Measurements from ENCODE around the gene GNAI2.
"Not testable (repeated sequence)": the region's sequence is repeated elsewhere in the genome, so short reads cannot be mapped to it uniquely, and the experiment has no call there.

Gene GNAI2

DNA sequence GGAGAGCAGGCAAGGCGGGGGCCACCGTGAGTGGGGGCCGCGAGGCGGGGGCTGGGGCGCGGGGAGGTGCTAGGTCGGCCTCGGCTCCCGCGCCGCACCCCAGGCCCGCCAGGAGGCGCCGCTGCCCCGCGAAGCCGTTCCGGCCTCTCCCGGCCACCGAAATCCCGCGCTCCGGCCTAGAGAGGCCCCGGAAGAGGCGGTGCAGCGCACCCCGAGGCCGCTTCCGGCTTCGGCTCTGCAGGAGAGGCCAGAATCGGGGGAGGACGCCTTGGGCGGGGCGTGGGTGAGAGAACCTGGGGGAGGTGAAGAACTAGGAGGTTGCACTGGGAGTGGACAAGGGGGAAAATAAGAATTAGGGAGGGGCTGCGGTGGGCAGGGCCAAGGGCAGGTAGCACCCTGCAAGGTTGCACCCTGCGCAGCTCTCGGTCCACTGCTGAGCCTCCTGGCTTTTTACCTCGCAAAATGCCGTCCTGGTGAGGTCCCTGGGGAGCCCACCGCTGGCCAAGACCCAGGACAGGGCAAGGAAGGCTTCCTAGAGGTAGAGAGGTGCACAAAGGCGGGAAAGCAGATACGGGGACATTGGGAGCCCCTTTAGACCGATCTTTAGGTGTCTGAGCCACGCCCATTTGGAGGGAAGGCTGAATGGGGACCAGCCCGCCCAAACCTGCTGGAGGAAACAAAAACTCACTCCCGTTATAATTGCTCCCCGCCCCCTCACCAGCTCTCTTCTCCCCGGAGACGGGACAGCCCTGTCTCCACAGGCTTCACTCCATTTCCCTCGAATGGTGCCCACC lies 8.4 kb upstream of the GNAI2 start:
- DNase-seq = peak; percentile 93

DNA sequence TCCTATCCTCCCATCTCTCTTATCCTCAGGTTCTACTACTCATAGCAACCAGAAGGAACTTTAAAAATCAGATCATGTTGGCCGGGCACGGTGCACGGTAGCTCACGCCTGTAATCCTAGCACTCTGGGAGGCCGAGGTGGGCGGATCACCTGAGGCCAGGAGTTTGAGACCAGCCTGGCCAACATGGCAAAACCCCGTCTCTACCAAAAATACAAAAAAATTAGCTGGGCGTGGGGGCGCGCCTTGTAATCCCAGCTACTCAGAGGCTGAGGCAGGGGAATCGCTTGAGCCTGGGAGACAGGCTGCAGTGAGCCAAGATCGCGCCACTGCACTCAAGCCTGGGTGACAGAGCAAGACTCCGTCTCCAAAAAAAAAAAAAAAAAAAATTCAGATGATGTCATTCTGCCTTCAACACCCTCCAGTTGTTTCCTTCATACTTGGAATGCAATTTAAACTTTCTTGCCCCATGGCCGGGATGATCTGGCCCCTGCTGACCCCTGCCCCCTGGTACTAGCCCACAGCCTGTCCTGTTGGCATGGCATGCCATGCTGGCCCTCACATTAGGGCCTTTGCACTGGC lies 7.7 kb upstream of the GNAI2 start:
- DNase-seq = not testable (repeated sequence)

DNA sequence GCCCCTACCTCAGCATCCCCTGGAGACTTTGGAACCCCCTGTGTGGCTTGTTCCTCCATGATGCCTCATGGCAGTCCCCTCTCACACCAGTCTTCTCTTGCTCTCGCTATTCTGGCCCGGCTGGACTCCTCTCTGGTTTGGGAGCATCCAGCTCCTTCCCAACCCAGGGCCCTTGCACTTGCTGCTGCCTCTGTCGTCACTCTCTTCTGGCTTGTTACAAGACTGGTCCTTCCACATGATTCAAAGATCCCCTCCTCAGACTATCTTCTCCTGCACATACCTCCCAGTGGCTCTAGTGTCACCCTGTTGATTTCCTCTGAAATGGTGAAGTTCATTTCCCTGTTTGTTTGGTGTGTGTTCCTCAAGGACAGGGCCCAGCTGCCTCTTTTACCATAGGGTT lies 6.5 kb upstream of the GNAI2 start:
- no peak for DNase-seq

DNA sequence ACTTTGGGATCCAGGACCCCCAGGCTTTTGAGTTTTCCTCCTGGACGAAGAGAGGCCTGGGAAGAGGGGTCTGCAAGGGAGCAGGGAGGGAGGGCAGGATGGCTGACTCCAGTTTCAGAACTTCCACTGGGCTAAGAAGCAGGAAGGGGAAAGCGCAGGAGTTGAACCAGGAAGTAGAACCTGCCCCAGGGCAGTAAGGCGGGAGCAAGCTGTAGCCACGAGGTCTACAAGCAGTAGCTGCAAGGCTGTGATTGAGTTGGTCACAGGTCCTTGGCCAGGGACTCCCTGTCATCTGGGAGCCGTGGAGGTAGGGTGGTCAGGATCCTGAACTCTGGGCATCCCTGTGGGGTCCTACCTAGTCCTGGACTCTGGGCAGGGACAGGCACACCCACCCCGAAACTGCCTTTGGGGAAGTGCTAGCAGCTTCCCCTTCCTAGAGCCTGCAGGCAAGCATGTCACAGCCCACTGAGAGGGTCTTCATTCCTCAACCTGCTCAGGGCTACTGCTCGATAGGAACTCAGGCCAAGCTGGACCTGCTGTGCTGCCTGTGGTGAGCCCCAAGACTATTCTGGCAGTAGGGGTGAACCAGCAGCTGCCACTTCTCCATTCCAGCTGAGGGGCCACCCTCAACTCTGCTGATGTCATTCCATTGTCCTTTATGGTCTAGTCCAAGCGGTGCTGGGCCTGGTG lies 5.8 kb upstream of the GNAI2 start:
- no peak for DNase-seq

DNA sequence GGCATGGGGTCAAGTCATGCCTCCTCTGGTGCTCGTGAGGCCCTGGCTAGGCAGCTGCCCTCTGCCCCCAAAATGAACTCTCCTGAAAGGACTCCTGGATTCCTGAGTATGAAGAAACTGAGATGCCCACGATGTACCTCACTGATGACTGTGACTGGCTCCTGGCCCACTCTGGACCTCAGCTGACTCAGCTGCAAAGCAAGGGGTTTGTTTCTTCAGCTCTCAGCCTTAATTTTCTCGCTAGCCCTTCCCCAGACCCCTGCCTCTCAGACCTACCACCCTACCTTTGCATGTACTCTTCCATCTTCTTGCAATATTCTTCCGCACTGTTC lies 5.2 kb upstream of the GNAI2 start:
- no peak for DNase-seq

DNA sequence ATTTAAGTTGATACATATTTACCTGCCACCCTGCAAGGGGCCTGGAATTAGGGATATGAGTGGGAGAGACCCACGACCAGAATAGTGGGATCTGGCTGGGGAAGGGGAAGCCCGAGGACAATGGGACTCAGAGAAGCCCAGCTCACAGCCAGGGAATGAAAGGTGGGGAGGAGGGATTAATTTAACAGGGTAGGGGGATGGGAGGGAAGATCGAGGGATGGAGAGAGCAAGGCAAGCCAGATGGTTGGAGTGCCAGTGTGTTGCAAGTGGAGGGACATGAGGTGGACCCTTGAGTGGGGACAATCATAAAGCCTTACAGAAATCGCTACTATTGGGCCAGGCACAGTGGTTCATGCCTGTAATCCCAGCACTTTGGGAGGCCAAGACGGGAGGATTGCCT lies 4.4 kb upstream of the GNAI2 start:
- DNase-seq = no peak

DNA sequence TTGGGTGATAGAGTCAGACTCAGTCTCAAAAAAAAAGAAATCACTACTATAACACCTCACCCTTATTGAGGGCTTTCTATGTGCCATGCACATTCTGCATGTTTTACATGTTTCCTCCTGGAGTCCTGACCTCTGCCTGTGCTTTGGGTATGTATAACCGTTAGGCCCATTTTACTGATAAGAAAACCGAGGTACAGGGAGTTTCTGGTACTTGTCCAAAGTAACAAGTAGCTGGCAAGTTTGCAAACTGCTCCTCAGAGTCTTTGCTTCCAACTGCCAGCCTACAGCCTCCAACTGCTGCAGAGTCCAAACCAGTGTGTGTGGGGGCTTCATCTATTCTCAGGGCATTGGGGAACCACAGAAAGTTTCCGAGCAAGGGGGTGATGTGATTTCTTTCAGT lies 3.7 kb upstream of the GNAI2 start:
- no peak for DNase-seq

DNA sequence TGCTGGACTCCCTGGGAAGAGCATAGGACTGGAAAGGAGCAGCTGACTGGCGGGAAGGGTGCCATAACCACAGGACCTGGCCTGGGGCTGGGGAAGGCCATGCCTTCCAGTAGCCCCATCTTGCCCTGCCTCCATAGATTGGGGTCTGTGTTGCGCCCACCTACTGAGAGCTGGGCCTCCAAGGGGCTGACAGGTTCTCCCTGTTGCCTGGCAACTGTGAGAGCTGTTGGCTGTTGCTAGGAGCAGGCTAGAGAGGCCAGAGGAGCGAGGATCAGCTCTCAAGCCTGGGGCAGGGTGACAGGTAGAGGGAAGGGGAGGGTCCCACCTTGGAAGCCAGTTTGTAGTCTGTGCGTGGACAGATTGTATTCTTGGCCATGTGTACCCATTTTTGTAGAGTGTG lies 2.8 kb upstream of the GNAI2 start:
- no peak for DNase-seq

DNA sequence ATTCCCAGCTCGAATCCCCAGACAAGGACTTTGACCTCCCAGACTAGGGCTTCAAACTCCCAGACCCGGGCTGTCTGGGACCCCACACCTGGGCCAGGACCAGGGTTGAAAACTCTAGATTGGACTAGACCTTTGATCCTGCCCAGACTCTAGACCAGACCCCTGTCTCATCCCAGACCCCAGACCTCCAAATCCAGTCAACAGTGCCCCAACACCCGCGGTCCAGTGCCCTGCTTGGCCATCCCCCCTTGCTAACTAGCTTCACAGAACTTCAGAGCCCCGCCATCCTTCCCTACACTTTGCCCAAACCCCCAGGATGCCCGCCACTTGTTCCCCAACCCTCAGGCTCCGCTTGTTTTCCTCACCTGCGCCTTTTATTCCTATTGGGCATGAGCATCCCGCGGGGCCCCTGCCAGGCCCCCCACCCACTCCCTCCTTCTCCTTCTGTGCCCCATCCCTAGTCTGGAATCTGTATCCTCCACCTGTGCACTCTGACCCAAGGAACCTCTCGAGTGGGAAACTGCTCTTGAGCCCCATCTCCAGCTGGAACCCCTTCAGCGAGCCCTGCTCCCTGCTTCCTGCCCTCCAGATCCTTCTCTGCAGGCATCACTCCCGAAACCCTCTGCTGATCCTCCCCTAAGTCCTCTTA lies 604 bp downstream of the GNAI2 start:
- no peak for DNase-seq

DNA sequence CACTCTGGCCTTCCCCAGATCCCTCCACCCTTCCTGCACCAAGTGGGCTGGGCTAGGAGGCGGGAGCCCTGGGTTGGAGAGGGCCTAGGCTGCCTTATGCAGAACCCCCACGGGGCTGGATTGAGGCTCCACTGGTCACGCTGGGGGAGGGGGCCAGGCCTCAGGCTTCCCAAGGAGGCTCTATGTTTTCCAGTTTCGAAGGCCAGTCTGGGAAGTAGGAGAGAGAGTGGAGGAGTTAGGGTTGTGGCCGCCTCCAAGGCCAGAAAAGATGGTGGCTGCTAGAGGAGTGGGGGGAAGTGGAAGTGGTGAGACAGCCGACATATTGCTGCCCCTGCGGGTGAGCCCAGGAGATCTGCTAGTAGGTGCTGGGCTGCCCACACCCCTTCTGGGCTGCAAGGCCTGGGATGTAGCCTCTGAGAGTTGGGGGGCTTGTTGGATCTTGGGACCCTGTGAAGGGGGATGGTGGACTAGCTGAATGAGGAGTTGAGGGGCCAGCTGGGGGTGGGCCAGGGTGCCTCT lies 1.2 kb downstream of the GNAI2 start:
- DNase-seq = peak; percentile 43

DNA sequence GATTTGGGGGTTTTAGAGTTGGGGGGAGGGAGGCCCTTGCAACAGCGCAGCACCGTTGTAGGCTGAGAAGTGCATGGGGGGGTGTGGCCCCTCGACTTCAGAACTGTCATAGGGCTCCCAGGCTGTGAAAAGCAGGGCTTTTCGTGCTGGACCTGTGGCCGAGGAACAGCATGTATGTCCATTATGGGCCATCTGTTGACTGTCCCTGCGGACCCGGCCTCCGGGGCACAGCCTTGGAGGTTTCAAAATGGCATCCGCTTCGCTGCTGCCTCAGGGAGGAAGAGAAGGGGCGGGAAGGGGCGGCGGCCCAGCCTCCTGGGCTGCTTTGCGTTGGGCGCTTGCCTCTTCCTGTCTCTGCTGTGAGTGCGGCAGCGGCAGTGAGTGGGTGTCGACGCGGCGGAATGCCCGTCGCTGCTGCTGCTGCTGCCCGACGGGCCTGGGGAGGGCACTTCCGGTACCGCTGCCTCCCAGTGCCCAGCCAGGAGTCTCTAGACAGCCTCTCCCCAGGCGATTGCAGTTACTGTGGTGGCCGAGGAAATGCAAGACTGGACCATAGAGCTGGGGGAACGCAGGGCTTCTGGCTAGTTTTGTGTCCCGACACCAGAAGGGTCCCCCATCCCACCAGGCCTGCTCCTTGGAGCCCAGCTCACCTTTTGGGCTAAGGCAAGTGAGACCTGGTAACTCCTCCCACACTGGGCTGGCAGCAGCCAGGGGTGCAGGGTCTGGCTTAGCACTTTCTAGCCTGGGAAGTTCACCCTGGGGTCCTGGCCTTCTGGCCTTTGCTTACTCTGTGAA lies 1.9 kb downstream of the GNAI2 start:
- peak; percentile 88 for DNase-seq

DNA sequence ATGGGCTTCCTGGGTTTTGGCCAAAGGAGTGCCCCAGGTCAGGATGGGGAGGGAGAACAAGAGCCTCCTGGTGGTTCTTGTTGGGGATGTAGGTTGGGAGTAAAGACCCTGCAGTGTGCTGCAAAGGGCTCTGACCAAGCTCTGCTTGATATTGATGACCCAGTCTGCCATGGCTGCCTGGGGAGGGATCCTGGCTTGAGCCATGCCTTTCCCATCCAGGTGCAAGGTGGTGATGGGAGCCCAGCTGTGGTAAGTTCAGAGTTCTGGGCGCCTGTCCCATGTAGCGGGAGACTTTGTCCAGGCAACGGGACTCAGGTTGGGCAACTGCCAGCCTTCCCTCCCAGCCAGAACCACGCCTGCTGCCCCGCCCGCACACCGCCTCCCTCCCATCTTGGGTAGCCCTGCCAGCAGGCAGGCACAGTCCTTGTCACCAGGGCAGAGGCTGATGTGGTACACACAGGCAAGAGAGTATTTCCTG lies 2.6 kb downstream of the GNAI2 start:
- DNase-seq = no peak

DNA sequence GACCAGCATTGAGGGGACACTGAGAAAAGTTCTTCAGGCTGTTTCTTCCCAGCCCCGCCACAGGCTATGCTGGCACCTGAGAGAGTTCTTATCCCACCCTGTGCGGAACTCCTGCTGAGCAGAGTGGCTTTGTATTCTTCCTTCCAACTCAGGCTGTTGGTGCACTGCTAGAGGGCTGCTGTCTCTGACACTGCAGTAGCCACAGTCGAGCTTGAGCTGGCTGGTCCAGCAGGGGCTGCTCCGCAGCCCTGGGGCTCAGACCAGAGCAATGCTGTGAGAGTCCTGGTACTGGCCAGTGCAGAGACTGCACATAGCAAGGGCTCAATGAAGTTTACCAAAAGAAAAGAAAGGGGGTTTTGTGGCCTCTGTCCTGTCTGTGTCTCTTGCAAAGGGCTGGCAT lies 3.6 kb downstream of the GNAI2 start:
- no peak for DNase-seq

DNA sequence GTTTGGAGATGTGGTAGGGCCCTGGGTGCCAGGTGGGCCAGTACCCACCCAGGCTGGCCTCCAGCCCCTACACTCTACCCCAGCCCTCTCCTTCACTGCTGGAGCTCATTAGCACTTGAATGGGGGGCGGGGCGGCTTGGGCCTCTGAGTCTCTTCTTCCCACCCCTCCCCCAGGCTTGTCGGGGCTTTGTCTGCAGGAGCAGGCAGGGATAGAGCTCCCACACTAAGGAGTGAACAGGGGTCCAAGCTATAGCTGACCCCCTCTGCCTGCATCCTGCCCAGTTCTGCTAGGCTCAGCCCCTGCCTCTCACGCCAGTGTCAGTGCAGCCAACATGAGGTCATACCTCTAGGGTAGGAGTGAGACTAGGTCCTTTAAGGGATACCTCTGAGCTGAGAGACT lies 5.2 kb downstream of the GNAI2 start:
- DNase-seq = no peak

DNA sequence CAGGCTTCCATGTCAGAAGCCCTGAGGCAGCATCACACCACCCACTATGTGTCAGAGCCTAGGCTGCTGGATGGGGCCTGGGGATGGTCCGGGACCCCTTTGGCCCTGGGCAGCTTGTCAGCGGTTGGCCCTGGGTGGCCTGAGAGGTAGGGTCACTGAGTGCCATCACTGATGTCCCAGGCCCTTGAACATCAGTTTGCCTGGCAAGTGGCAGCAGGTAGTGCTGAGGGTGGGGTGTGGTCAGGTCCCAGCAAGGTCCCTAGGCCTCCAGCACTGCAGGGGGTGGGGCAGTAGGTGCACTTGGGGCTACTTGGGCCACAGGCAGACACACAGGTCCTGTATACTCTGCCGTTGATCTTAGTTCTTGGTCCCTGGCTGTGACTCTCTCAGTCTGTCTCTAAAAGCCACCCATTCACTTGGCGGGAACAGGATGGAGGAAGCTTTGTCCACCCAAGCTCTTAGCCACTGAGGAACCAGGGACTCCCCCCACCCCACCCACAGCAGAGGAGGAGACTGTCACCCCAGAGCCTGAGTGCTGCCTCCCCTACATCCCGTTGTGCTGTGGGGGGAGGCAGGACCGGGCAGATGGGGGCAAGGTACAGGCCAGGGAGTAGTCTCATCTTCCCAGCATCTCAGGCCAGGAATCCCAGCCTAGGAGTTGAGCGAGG lies 5.8 kb downstream of the GNAI2 start:
- DNase-seq = no peak

DNA sequence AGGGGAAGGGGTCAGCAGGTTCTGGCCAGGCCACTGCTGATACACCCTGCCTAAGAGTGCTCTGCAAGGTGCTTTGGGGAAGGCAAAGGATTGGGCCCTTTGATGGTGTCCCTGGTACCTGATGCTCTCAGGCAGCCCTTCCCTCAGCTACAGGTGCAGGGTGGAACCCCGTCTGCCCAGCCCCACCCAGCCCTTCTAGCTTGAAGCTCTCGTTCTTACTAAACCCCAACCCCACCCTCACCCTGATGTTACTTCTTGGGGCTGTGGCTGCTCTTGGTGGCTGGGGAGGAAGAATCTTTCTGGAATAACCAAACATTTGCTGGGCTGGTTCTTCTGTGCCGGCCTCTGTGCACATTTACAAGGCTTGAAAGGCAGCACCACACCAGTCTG lies 6.4 kb downstream of the GNAI2 start:
- no peak for DNase-seq

DNA sequence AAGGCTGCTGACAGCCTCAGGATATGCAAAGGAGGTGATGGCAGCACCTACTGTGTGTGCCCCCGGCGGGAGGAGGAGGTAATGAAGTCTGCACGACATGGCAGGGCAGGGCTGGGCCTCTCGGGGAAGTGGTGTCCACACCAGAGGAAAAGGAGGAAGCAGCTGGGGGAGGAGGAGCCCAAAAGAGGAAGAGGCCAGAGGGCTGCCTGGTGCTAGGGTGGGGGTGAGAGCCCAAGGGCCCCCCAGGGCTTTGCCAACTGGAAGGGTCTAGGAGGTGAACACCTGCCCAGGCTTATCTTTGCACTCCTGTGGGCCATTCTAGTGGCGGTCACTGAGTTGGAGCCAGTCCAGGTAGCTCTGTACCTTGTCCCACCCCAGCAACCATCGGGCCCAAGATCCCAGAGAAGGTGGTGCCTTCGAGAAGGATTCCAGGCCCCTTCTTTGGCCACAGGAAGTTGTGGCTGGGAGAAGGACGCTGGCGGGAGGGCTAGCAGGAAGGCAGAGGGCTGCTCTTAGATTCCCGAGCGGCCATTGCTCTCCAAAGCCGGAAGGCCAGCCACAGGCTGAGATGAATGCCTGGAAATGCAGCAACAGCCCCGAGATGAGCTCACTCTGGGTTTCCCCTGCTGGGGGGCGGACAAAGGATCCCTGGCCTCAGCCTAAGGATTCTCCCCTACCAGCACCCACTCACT lies 7.0 kb downstream of the GNAI2 start:
- DNase-seq = peak; percentile 64

DNA sequence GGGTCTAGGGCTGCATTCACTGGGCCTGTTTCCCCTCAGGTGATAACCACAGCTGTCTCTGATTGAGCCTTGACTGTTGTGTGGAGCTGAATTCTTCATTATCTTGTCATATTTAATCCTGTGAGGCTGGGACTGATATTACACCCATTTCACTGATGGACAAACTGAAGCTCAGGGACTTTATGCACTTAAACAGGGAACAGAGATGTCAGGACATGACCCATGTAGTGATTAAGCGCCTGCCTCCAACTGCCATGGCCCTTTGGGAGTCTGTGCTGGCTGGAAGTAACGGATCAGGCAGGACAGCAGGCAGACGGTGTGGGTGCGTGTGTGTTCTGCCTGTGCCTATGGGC lies 7.5 kb downstream of the GNAI2 start:
- DNase-seq = no peak

DNA sequence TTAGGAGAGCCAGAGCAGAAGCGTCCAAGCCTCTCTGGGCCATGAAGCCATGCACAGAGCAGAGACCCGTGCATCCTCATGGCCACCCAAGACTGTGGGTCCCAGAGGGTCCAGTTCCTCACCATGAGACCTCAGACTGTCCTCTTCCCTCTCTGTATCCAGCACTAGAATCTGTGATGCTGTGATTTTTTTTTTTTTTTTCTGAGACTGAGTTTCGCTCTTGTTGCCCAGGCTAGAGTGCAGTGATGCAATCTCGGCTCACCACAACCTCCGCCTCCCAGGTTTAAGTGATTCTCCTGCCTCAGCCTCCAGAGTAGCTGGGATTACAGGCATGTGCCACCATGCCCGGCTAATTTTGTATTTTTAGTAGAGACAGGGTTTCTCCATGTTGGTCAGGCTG lies 8.8 kb downstream of the GNAI2 start:
- DNase-seq = not testable (repeated sequence)

DNA sequence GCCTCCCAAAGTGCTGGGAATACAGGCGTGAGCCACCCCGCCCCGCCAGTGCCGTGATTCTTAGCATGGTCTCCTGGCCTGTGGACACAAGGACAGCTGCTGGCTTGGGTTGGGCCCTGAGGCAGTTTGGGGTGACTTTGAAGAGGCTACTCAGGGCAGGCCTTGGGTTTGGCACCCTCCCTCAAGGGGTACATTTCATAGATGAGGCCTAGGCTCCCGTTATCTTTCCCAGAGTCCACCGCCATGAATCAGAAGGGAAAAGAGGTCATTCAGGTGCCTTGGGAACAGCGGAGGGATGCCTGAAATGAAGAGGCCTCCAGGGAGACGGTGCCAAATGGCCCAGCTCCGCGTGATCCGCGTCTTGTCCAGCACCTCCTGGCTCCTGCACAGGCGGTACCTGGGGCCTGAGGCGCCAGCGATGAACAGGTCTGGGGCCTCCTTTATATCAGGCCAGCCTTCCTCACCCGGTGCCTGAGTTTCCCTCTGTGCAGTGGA lies 9.3 kb downstream of the GNAI2 start:
- DNase-seq = no peak

DNA sequence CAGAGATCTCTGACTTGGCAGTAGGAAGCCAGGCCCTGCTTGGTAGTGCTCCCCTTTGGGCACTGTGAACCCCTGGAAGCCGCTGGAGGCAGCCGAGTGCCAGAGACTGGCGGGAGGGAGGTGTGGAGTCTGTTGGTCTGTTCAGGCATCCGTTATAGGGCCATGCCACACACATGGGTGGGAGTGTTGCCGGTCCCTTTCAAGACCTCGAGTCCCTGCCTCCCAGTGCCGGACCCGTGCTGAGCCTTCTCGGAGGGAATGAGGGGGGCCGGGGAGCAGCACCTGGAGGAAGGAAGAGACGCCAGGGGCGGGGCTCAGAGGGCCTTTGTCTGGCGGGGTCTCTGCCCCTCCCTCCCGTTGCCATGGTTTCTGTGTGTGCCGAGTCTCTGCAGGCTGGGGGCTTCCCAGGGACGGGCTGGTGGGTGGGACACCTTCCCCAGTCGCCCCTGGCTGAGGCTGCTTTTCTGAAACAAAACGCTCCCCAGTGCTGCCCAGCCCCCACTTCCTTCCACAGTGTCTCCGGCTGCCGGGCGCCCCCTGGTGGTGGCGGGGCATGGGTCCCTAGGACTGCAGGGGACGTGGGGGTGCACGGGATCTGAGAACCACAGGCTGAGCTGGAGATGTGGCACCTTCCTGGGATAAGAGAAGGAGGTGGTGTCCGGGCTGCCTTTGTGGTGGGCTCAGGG lies 10.0 kb downstream of the GNAI2 start:
- DNase-seq = peak; percentile 93

Measured in CD4-positive, alpha-beta T cell treated with Interleukin-21 for 1 hour (primary cell).